Uterus (tissue), 4 donors: ENCODE data around the gene PLEKHN1. TPM values are rescaled to one million over a fixed set of nuclear protein-coding genes. Genes with fewer than 3 reads are reported as not detected.

Experiments
- DNase-seq, 2 donors: peaks; one replicate each; pipeline ENCODE4 v3.0.0-alpha.2; 2019 to 2020
- H3K27ac ChIP-seq, 2 donors: fragments of 200-600 bp; sonication (generic); 1 replicate in 1 of 2; 2 replicates in 1 of 2; pipeline ENCODE4 v1.5.1; 2016 to 2018
- H3K27me3 ChIP-seq, 2 donors: fragments of 200-600 bp; sonication (generic); one replicate each; pipeline ENCODE4 v1.5.1; 2018 to 2019; ENCODE audit warnings: control low read depth in 1 of 2
- H3K36me3 ChIP-seq, 2 donors: fragments of 200-600 bp; sonication (generic); one replicate each; pipeline ENCODE4 v1.5.1; 2019; ENCODE audit warnings: control low read depth in 1 of 2
- H3K4me1 ChIP-seq, 2 donors: fragments of 200-600 bp; sonication (generic); one replicate each; pipeline ENCODE4 v1.5.1; 2018 to 2019; ENCODE audit warnings: control low read depth in 1 of 2
- H3K4me3 ChIP-seq, 2 donors: fragments of 200-600 bp; sonication (generic); 1 replicate in 1 of 2; 2 replicates in 1 of 2; pipeline ENCODE4 v1.5.1; 2018 to 2019; ENCODE audit warnings: mild to moderate bottlenecking in 1 of 2
- H3K9me3 ChIP-seq, 2 donors: fragments of 200-600 bp; sonication (generic); one replicate each; pipeline ENCODE4 v1.5.1; 2019; ENCODE audit warnings: control low read depth in 1 of 2
- POLR2A ChIP-seq, 2 donors: fragments of 450-650 bp; IDR thresholded peaks; one replicate each; pipeline ENCODE4 v1.6.1; 2016; ENCODE audit warnings: antibody characterized with exemption in 2 of 2, mild to moderate bottlenecking in 1 of 2, moderate library complexity in 1 of 2
- intact Hi-C: fragments of 100-400 bp; cut with DNase I; formaldehyde crosslinking; loops from one replicate; pipeline ENCODE4 v1.15.1; 2023; ENCODE audit warnings: low total_unique reads
- total RNA-seq, 4 donors: library from RNA; depleted of rRNA in 3 of 4; stranded (reverse); fragments of >200 nt in 3 of 4; gene quantifications; one replicate each; pipeline versions ENCODE4 v1.1.0 to v1.2.4, GENCODE V29; 2014 to 2023
- TF ChIP-seq, protein P1 (sequence below), 4 experiments: fragments of 200-600 bp in 2 of 4; fragments of 450-650 bp in 2 of 4; sonication (generic) in 2 of 4; IDR thresholded peaks; one replicate each; pipeline ENCODE4 v1.5.1; 2016 to 2019; ENCODE audit warnings: antibody characterized with exemption in 4 of 4, mild to moderate bottlenecking in 2 of 4, moderate library complexity in 1 of 4
- donor health status: DM: yes; HTN: yes; CAD: no.

The PLEKHN1 gene
- total RNA-seq, 4 donors from 2014 or later = 1.1 TPM; not detected in 3

DNA sequence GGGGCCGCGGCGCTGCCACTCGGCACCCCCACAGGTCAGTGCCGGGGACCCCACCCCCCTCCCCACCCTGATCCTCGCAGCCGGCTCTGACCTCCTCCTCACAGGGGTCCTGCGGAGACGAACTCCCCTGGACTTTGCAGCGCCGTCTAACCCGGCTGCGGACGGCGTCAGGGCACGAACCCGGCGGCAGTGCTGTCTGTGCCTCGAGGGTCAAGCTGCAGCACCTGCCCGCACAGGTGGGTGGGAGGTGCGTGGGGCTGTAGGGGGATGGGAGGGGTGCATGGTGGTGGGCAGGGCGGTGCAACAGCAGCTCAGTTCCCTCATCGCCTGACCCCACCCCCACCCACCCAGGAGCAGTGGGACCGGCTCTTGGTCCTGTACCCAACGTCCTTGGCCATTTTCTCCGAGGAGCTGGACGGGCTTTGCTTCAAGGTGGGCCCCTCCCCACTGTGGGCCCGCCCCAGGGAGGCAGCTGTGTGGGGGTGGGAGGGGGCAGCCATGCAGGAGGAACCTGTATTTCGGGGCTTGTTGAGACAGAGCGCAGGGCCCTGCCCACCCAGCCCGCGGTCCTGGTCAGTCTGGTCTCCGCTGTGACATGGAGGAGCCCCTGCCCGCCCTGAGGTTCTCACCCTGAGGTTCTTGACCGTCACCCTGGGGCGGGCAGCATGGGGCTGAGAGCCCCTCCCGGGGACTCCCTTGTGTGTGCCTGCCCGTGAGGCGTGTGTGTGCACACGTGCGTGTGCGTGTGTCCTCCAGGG lies 4.9 kb downstream of the PLEKHN1 start:
- intact Hi-C loops = loop anchor here (10.0 kb wide), 2 partner anchors 66 to 264 kb away; partner anchors contain the start of genes B3GALT6 and SDF4
- Histone ChIP-seq H3K27me3 (peaks cover 11 to 19% of the 10 kb centered on the region in 2 donors), H3K4me3 (no peak overlapping the region), H3K4me1 (peaks cover 0 to 7% of the 10 kb centered on the region in 2 donors), H3K36me3 (no peaks in the 10 kb centered on the region), H3K27ac (no peak overlapping the region), H3K9me3 (no peaks in the 10 kb centered on the region)
- no peak for DNase-seq
- TF ChIP-seq POLR2A (IDR thresholded peaks at IDR 0.05) = no peak
- TF ChIP-seq, protein P1, sequence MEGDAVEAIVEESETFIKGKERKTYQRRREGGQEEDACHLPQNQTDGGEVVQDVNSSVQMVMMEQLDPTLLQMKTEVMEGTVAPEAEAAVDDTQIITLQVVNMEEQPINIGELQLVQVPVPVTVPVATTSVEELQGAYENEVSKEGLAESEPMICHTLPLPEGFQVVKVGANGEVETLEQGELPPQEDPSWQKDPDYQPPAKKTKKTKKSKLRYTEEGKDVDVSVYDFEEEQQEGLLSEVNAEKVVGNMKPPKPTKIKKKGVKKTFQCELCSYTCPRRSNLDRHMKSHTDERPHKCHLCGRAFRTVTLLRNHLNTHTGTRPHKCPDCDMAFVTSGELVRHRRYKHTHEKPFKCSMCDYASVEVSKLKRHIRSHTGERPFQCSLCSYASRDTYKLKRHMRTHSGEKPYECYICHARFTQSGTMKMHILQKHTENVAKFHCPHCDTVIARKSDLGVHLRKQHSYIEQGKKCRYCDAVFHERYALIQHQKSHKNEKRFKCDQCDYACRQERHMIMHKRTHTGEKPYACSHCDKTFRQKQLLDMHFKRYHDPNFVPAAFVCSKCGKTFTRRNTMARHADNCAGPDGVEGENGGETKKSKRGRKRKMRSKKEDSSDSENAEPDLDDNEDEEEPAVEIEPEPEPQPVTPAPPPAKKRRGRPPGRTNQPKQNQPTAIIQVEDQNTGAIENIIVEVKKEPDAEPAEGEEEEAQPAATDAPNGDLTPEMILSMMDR (IDR thresholded peaks at IDR 0.05) = no peak

DNA sequence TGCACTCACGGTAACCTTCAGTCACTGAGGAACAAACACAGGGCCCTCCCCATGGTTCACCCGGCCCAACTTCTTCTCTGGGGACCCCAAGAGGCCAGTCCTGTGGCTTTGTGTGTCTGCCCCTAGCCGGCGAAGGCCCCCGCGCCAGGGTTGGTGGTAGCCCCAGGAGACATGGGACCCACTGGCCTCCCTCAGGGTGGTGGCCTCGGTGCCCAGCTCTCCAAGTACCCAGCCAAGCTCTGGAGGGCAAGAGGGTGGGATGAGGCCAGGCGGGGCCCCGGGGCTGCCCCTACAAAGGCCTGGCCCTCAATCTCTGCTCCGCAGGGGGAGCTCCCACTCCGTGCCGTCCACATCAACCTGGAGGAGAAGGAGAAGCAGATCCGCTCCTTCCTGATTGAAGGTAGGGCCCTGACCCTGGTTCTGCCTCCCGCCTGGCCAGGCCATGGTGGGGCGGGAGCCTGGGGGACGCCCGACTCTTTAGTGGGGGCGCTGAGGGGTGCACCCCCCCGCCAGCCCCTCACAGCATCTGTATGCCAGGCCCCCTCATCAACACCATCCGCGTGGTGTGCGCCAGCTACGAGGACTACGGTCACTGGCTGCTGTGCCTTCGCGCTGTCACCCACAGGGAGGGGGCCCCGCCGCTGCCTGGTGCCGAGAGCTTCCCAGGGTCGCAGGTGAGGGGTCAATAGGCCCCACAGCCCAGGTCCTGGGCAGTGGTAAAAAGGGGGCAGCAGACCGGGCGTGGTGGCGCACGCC lies 5.6 kb downstream of the PLEKHN1 start:
- Histone ChIP-seq H3K27ac (no peak overlapping the region), H3K4me1 (peaks cover 0 to 7% of the 10 kb centered on the region in 2 donors), H3K4me3 (no peak overlapping the region), H3K36me3 (no peaks in the 10 kb centered on the region), H3K27me3 (peaks cover 14 to 19% of the 10 kb centered on the region in 2 donors), H3K9me3 (no peaks in the 10 kb centered on the region)
- TF ChIP-seq, protein P1 (IDR thresholded peaks at IDR 0.05) = no peak
- no peak for TF ChIP-seq POLR2A (IDR thresholded peaks at IDR 0.05)
- DNase-seq = no peak
- intact Hi-C loops = loop anchor here (10.0 kb wide), 2 partner anchors 67 to 263 kb away; partner anchors contain the start of genes B3GALT6 and SDF4

DNA sequence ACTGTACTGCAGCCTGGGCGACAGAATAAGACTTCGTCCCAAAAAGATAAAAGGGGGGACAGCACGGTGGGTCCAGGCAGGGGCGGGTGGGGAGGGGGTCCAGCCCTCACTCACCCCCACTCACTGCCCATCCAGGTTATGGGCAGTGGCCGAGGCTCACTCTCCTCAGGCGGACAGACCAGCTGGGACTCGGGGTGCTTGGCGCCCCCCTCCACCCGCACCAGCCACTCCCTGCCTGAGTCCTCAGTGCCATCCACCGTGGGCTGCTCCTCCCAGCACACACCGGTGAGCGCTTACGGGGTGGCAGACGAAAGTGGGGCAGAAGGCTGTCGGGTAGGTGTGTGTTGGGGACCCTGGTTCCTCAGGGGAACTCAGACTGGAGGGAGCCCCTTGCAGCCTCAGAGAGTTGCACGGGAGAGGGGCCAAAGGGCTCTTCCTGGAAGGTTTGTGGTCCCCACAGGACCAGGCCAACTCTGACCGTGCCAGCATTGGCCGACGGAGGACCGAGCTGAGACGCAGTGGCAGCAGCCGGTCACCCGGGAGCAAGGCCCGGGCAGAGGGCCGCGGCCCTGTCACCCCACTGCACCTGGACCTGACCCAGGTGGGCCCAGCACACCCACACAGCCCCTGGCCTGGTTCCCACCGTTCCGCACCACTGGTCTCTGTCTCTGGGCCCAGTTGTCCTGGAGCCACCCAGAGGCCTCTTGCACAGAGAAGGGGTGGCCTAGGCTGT lies 6.6 kb downstream of the PLEKHN1 start:
- H3K27ac ChIP-seq = no peak overlapping the region
- TF ChIP-seq POLR2A (IDR thresholded peaks at IDR 0.05) = no peak
- TF ChIP-seq, protein P1 (IDR thresholded peaks at IDR 0.05) = no peak
- peaks cover 0 to 7% of the 10 kb centered on the region in 2 donors for H3K4me1 ChIP-seq
- H3K36me3 ChIP-seq = no peaks in the 10 kb centered on the region
- DNase-seq = no peak
- H3K4me3 ChIP-seq = no peak overlapping the region
- intact Hi-C loops = loop anchor here (10.0 kb wide), 2 partner anchors 68 to 262 kb away; partner anchors contain the start of genes B3GALT6 and SDF4
- peaks cover 14 to 19% of the 10 kb centered on the region in 2 donors for H3K27me3 ChIP-seq
- no peaks in the 10 kb centered on the region for H3K9me3 ChIP-seq

DNA sequence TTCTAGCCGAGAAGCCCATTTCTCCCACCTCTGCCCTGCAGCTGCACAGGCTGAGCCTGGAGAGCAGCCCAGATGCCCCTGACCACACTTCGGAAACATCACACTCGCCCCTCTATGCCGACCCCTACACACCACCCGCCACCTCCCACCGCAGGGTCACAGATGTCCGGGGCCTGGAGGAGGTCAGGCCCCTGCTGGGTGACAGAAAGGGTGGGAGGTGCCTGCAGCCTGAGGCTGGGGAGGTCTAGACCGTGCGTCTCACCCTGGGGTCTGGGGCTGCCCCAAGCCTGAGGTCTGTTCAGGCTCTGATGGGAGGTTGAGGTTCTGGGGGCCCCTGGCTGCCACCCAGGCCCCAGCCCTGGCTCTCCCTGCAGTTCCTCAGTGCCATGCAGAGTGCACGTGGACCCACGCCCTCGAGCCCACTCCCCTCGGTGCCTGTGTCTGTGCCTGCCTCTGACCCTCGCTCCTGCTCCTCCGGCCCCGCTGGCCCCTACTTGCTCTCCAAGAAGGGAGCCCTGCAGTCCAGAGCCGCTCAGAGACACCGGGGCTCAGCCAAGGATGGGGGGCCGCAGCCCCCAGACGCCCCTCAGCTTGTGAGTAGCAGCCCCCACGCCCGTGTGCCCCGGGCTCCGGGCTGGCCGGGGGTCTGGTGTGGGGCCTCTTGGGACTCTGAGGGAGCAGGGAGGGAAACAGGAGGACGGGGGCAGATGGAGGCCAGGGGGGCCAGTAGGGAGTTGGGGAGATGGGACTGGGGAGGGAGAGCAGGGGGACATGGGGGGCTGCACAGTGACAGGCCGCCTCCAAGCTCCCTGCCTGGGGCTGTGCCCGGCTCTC lies 7.4 kb downstream of the PLEKHN1 start:
- no peak overlapping the region for H3K27ac ChIP-seq
- H3K36me3 ChIP-seq = no peaks in the 10 kb centered on the region
- intact Hi-C loops = loop anchor here (10.0 kb wide), 2 partner anchors 69 to 261 kb away; partner anchors contain the start of genes B3GALT6 and SDF4
- H3K4me3 ChIP-seq = no peak overlapping the region
- H3K4me1 ChIP-seq = peaks cover 0 to 7% of the 10 kb centered on the region in 2 donors
- no peaks in the 10 kb centered on the region for H3K9me3 ChIP-seq
- no peak for DNase-seq
- H3K27me3 ChIP-seq = peaks cover 14 to 19% of the 10 kb centered on the region in 2 donors
- no peak for TF ChIP-seq POLR2A (IDR thresholded peaks at IDR 0.05)
- TF ChIP-seq, protein P1 (IDR thresholded peaks at IDR 0.05) = no peak
